KMS-11 (cell line): Measurements from ENCODE around the gene NOTCH3.
A peak's percentile ranks its signal among the peaks of the same experiment; 100 is the strongest.

Experiments
- H2AFZ ChIP-seq: fragments of 200-600 bp; sonication (generic); 2 replicates; pipeline ENCODE4 v1.6.1; 2016; ENCODE audit warnings: antibody characterized with exemption, mixed run types, low read depth
- H3K27ac ChIP-seq: fragments of 200-600 bp; sonication (generic); 2 replicates; pipeline ENCODE4 v1.6.1; 2016; ENCODE audit warnings: mild to moderate bottlenecking, mixed run types
- H3K27me3 ChIP-seq: fragments of 200-600 bp; sonication (generic); 2 replicates; pipeline ENCODE4 v1.6.1; 2017; ENCODE audit warnings: mild to moderate bottlenecking, low read depth, mixed run types, moderate library complexity; ENCODE audit not compliant: insufficient read depth
- H3K36me3 ChIP-seq: fragments of 200-600 bp; sonication (generic); 2 replicates; pipeline ENCODE4 v1.6.1; 2017; ENCODE audit warnings: mild to moderate bottlenecking, mixed run types; ENCODE audit not compliant: insufficient read depth
- H3K4me1 ChIP-seq: fragments of 200-600 bp; sonication (generic); 2 replicates; pipeline ENCODE4 v1.6.1; 2016; ENCODE audit warnings: mild to moderate bottlenecking, low read depth, mixed run types; ENCODE audit not compliant: poor library complexity, severe bottlenecking
- H3K4me2 ChIP-seq: fragments of 200-600 bp; sonication (generic); 2 replicates; pipeline ENCODE4 v1.7.0; 2016; ENCODE audit warnings: mild to moderate bottlenecking, mixed run types
- H3K4me3 ChIP-seq: fragments of 200-600 bp; sonication (generic); IDR thresholded peaks from 2 replicates; pipeline ENCODE4 v1.6.1; 2017; ENCODE audit warnings: low read depth, low read length, mixed read lengths; ENCODE audit not compliant: insufficient read depth
- H3K79me2 ChIP-seq: fragments of 200-600 bp; sonication (generic); 2 replicates; pipeline ENCODE4 v1.6.1; 2016; ENCODE audit warnings: low read depth, mixed run types; ENCODE audit not compliant: insufficient read depth
- H3K9ac ChIP-seq: fragments of 200-600 bp; sonication (generic); 2 replicates; pipeline ENCODE4 v1.6.1; 2016; ENCODE audit warnings: mild to moderate bottlenecking, mixed run types
- H4K20me1 ChIP-seq: fragments of 200-600 bp; sonication (generic); 2 replicates; pipeline ENCODE4 v1.6.1; 2016; ENCODE audit warnings: mild to moderate bottlenecking, mixed run types; ENCODE audit not compliant: insufficient read depth
- TF ChIP-seq, protein P1 (sequence below): fragments of 200-600 bp; sonication (generic); conservative IDR thresholded peaks from 2 replicates; pipeline ENCODE4 v1.6.1; 2017; ENCODE audit warnings: low read depth, mild to moderate bottlenecking, antibody characterized with exemption, low read length, moderate library complexity, mixed read lengths

NOTCH3 gene

DNA sequence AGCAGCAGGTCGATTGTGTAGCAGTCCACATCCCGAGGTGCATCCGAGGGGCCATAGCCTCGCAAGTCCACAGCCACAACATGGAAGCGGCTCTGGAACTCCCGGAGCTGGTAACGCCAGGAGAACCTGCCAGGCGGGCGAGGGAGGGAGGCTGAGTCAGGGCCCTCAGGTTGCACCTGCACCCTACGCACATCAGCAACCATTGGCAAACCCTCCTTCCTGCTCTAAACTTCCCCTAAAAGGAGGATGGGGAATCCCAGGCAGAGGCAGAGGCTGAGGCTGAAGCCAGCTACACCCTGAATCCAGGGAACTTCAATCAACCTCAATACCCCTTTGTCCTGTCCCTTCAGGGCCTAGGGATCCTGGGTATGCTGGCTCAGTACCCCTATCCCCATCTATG lies 30.5 kb upstream of the NOTCH3 start:
- H2AFZ ChIP-seq = no peak overlapping the region
- no peak overlapping the region for H3K9ac ChIP-seq
- no peaks in the 10 kb centered on the region for H3K36me3 ChIP-seq
- TF ChIP-seq, protein P1, sequence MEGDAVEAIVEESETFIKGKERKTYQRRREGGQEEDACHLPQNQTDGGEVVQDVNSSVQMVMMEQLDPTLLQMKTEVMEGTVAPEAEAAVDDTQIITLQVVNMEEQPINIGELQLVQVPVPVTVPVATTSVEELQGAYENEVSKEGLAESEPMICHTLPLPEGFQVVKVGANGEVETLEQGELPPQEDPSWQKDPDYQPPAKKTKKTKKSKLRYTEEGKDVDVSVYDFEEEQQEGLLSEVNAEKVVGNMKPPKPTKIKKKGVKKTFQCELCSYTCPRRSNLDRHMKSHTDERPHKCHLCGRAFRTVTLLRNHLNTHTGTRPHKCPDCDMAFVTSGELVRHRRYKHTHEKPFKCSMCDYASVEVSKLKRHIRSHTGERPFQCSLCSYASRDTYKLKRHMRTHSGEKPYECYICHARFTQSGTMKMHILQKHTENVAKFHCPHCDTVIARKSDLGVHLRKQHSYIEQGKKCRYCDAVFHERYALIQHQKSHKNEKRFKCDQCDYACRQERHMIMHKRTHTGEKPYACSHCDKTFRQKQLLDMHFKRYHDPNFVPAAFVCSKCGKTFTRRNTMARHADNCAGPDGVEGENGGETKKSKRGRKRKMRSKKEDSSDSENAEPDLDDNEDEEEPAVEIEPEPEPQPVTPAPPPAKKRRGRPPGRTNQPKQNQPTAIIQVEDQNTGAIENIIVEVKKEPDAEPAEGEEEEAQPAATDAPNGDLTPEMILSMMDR = no peak
- no peaks in the 10 kb centered on the region for H4K20me1 ChIP-seq
- no peaks in the 10 kb centered on the region for H3K79me2 ChIP-seq
- no peak overlapping the region for H3K4me3 ChIP-seq
- H3K27me3 ChIP-seq = no peaks in the 10 kb centered on the region
- H3K4me1 ChIP-seq = no peaks in the 10 kb centered on the region
- H3K4me2 ChIP-seq = no peak overlapping the region
- H3K27ac ChIP-seq = no peak overlapping the region

DNA sequence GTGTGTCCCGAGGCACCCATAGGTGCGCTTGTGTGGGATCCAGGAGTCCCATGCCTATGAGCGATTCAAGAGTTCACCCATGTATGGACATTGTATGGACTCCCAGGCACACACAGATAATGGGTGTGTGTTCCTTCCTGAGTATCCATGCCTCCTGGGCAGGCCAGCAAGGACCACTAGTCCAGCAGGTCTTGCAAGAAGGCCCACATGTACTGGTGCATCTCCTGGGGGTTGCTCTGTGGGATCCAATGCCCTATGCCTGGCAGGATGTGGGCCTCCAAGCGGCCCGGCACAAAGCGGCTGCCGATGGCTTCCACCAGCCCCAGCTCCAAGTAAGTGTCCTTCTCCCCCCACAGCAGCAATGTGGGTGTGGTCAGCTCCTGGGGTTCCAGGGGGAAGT lies 26.5 kb upstream of the NOTCH3 start:
- no peaks in the 10 kb centered on the region for H3K79me2 ChIP-seq
- H2AFZ ChIP-seq = no peak overlapping the region
- H3K4me2 ChIP-seq = no peak overlapping the region
- H3K4me1 ChIP-seq = peaks cover 5% of the 10 kb centered on the region
- H3K4me3 ChIP-seq = no peak overlapping the region
- H3K27me3 ChIP-seq = no peaks in the 10 kb centered on the region
- H3K27ac ChIP-seq = no peak overlapping the region
- TF ChIP-seq, protein P1 = no peak
- H3K9ac ChIP-seq = no peak overlapping the region
- H3K36me3 ChIP-seq = no peaks in the 10 kb centered on the region
- H4K20me1 ChIP-seq = no peaks in the 10 kb centered on the region

DNA sequence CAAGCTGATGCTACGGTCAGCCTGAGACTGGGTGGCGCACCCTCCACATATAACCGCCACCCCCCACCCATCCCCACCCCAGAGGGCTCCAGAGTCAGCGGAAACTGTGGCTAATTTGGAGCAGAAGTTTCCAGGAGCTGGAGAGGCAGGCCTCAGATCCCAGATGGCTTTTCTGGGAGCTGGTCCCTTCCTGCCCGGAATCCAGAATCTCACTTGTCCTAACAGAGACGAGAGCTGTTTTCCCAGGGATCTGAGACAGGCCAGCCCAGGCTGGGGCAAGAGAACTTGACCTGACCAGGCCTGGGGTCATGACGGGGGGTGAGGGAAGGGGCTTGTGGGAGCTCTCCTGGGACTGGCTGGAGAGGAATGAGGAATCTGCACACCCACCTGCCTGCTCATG lies 25.0 kb upstream of the NOTCH3 start:
- Histone ChIP-seq H3K9ac (no peak overlapping the region), H3K79me2 (no peaks in the 10 kb centered on the region), H2AFZ (no peak overlapping the region), H3K4me2 (no peak overlapping the region), H3K4me1 (peaks cover 5% of the 10 kb centered on the region), H3K27me3 (no peaks in the 10 kb centered on the region), H3K27ac (no peak overlapping the region), H4K20me1 (no peaks in the 10 kb centered on the region), H3K4me3 (no peak overlapping the region), H3K36me3 (no peaks in the 10 kb centered on the region)
- TF ChIP-seq, protein P1 = no peak

DNA sequence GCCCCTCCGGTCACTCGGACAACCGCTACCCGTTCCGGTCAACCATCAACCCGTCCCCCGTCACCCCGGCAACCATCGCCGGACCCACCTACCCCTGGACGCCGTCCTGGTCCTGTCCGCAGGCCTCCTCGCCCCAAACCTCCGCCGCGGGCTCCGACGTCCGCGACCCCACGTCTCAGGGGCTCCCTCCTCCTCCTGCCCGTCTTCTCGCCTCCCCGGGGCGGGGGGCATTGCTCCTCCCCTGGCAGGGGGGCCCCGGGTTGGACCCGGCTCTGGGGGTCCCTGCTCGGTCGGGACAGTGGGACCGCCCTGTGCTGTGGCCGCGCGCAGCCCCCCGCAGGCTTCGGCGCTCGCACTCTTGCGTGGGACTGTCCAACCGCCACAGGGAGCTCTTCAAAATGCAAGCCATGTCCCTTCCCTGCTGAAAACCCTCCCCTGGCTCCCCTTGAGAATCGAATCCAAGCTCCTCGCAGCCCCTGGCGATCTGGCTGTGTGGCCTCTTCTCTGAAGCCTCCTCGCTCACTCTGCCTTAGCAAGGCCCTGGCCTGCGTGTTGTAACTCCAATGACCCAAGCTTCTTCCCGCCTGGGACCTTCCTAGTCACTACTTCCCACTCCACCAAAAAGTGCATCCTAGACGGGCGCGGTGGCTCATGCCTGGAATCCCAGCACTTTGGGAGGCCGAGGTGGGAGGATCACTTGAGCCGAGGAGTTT lies 23.0 kb upstream of the NOTCH3 start:
- H3K9ac ChIP-seq = no peak overlapping the region
- H3K79me2 ChIP-seq = no peaks in the 10 kb centered on the region
- H2AFZ ChIP-seq = peak overlapping the region; percentile 78
- TF ChIP-seq, protein P1 = no peak
- no peaks in the 10 kb centered on the region for H3K36me3 ChIP-seq
- no peaks in the 10 kb centered on the region for H3K27me3 ChIP-seq
- H3K4me1 ChIP-seq = peaks cover 5% of the 10 kb centered on the region
- H4K20me1 ChIP-seq = no peaks in the 10 kb centered on the region
- H3K27ac ChIP-seq = no peak overlapping the region
- H3K4me2 ChIP-seq = peak overlapping the region; percentile 78
- H3K4me3 ChIP-seq = no peak overlapping the region
